Stimulated activated CD8-positive, alpha-beta memory T cell treated with anti-CD3 and anti-CD28 coated beads, Interleukin-12 subunit alpha, Interleukin-12 subunit beta, amount 100 ng/mL, for 4 hours (primary cell): ENCODE data around the gene SERTAD1.

Experiments
- DNase-seq: peaks from one replicate; pipeline ENCODE4 v3.0.0-alpha.2; 2020; ENCODE audit warnings: low read depth

SERTAD1 gene

GRCh38 chr19:40403262-40403984, 22.4 kb downstream of the SERTAD1 start:
- DNase-seq = peak; percentile 64

- DNase-seq = no peak
Measured at GRCh38 chr19:40400559-40400958, 25.2 kb downstream of the SERTAD1 start.

GRCh38 chr19:40398417-40399131, 27.2 kb downstream of the SERTAD1 start:
- DNase-seq = peak; percentile 13

- no peak for DNase-seq
Measured at GRCh38 chr19:40397568-40397906, 28.3 kb downstream of the SERTAD1 start.

DNA sequence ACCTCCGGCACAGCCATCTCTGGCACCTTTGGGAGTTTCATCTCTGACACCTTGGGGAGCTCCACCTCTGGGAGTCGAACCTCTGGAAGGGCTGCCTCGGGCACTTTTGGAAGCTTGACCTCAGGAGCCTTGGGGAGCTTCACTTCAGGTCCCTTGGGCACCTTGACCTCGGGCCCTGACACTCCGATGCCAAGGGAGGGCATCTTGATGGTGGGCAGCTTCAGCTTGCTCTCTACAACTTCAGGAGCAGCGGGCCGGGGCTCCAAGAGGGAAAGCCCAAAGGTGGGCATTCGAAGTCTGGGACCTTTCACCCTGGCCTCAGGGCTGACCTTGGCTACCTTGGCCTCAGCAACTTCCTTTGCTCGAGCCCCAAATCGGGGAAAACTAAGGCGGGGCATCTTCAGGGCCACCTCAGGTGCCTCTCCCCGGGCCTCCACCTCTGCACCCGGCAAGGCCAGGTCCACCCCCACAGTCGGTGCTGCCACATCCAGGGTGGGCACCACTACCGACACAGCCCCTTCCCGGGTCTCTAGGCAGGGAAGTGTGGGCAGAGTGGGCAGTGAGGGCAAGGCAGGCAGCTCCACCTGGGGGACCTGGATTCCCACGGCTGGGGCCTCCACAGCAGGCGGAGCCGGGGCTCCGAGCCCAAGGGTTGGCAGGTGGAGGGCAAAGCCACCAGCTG, 28.8 kb downstream of the SERTAD1 start:
- DNase-seq = no peak

- no peak for DNase-seq
Measured at GRCh38 chr19:40395956-40396355, 29.8 kb downstream of the SERTAD1 start.

DNA sequence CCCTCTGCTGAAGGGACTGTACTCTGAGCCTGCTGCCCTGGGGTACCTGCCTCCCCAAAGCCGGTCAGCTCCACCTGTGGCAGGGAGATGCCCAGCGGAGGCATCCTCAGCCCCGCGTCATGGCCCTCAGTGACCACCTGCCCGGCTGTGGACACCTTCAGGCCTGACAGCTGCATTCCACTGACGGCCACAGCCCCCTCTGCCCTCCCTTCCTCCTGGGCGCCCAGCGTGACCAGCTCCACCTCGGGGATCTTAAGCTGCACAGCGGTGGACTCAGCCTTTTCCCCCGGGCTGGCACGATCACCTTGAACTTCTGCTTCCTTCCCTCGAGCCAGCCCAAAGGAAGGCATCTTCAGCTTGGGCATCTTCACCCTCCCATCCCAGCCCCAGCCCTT, 31.0 kb downstream of the SERTAD1 start:
- no peak for DNase-seq

GRCh38 chr19:40393894-40394815, 31.6 kb downstream of the SERTAD1 start:
- DNase-seq = no peak

- no peak for DNase-seq
Measured at GRCh38 chr19:40392894-40393517, 32.8 kb downstream of the SERTAD1 start.

DNA sequence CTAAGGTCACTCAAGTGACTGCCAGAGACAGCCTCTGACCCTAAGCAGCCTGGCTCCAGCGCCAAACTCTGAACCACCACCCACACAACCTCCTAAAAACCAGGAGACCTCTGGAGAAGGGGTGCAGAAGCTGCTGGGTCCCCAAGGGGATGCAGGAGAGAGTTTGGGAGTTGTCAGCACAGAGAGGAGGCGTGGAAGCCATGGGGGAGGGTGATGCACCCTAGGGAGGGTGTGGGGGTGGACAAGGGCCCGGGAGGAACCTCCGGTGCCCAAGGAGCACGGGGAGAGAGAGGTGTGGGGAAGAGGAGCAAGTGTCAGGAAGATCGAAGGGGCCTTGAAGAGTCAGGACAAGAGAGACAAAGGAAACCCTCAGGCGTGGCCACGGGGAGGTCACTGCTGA, 33.7 kb downstream of the SERTAD1 start:
- DNase-seq = no peak

- no peak for DNase-seq
Measured at GRCh38 chr19:40390084-40390742, 35.6 kb downstream of the SERTAD1 start, which contains the start of gene HIPK4. Gene HIPK4 (minus strand): TSS chr19:40390181. CDS start chr19:40389902, 279 bp downstream.

- no peak for DNase-seq
Measured at GRCh38 chr19:40389404-40390083, 36.2 kb downstream of the SERTAD1 start.

DNA sequence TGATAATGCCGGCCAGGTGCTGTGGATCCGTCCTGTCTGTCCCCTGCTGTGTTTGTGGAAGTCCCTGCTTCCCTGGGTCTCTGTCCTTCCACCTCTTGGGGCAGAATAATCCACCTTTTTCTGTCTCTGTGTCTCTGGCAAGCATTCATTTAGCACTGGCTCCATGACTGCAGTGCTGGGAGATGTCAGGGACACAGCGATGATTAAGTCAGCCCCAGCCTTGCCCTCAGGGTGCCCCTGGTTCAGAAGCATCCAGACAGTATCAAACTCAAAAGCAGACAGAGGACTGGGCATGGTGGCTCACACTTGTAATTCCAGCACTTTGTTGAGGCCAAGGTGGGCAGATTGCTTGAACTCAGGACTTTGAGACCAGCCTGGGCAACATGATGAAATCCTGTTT, 37.3 kb downstream of the SERTAD1 start:
- no peak for DNase-seq

- no peak for DNase-seq
Measured at GRCh38 chr19:40387155-40387554, 38.6 kb downstream of the SERTAD1 start.

GRCh38 chr19:40383668-40384248, 42.0 kb downstream of the SERTAD1 start:
- no peak for DNase-seq

- DNase-seq = no peak
Measured at GRCh38 chr19:40381321-40381720, 44.5 kb downstream of the SERTAD1 start.

- DNase-seq = no peak
Measured at GRCh38 chr19:40380199-40381037, 45.4 kb downstream of the SERTAD1 start.

GRCh38 chr19:40379446-40380198, 46.2 kb downstream of the SERTAD1 start:
- DNase-seq = no peak
